NCI-H748 (cell line): ENCODE data around the gene CXorf58.
"Not testable (repeated sequence)": the region's sequence is repeated elsewhere in the genome, so short reads cannot be mapped to it uniquely, and the experiment has no call there.

Source experiments
- DNase-seq: peaks from one replicate; lab custom pipeline; 2025; ENCODE audit not compliant: unreplicated experiment; lab: John Stamatoyannopoulos, UW

Gene CXorf58

GRCh38 chrX:23952984-23953907, 45.4 kb downstream of the CXorf58 start:
- peak; percentile 51 for DNase-seq

- DNase-seq, result no peak
Measured at GRCh38 chrX:23953908-23954269, 46.1 kb downstream of the CXorf58 start.

- DNase-seq, result no peak
Measured at GRCh38 chrX:23954396-23954795, 46.6 kb downstream of the CXorf58 start.

- DNase-seq, result no peak
Measured at GRCh38 chrX:23959781-23960180, 52.0 kb downstream of the CXorf58 start.

- no peak for DNase-seq
Measured at GRCh38 chrX:23964191-23964590, 56.4 kb downstream of the CXorf58 start.

- not testable (repeated sequence) for DNase-seq
Measured at GRCh38 chrX:23965630-23966029, 57.8 kb downstream of the CXorf58 start.

GRCh38 chrX:23978491-23978890, 70.7 kb downstream of the CXorf58 start:
- no peak for DNase-seq

GRCh38 chrX:23980011-23980441, 72.2 kb downstream of the CXorf58 start:
- DNase-seq, result no peak

- DNase-seq, result no peak
Measured at GRCh38 chrX:23981222-23981621, 73.4 kb downstream of the CXorf58 start.

- peak; percentile 4 for DNase-seq
Measured at GRCh38 chrX:23981711-23982110, 73.9 kb downstream of the CXorf58 start.

- DNase-seq, result no peak
Measured at GRCh38 chrX:23982891-23983290, 75.1 kb downstream of the CXorf58 start.
